ENCODE results near the gene PXDN. TPM values are rescaled to one million over a fixed set of nuclear protein-coding genes. Genes with fewer than 3 reads are reported as not detected.
"Not testable (repeated sequence)": the region's sequence is repeated elsewhere in the genome, so short reads cannot be mapped to it uniquely, and the experiment has no call there.

Gene PXDN
- total RNA-seq, 1 donor from 2014 or later, result 2.5 TPM

DNA sequence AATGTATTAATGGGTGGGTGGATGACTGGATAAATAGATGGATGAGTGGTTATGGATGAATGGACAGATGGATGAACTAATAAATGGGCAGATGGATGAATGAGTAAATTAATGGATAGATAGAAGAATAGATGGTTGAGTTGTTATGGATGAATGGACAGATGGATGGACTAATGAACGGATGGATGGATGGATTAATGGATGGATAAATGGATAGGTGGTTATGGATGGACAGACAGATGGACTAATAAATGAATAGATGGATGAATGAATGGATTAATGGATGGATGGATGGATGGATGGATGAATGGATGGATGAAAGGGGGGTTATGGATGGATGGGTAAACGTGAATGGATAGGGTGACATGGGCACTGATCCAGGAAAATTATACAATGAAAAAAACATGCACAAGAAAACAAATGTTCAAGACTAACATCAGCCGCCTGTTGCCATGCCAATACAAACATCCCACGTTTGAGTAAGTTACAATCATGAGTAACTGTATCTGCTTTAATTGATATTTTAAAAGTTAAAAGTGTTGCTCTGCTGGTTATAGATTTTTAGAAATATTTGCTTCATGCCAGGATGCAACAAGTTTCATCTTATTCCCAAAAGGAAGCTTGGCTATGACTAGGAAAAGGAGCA, 20.8 kb downstream of the PXDN start:
- intact Hi-C loops (cut with micrococcal nuclease), result no loop called here

DNA sequence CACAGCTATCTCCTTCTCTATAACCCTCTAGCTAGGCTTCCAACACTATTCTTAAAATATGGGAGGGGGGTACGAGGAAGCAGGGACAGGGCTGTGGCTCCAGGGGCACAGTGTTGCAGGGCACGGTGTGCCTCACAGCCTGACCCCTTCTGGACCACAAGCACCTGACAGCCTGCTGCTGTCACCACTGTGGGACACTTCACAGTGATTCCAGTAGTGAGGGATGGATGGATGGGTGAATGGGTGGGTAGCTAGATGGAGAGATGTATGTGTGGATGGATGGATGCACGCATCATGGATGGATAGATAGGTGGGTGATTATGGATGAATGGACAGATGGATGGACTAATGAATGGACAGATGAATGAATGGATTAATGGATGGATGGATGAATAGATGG, 21.6 kb downstream of the PXDN start:
- intact Hi-C loops (cut with micrococcal nuclease), result no loop called here

DNA sequence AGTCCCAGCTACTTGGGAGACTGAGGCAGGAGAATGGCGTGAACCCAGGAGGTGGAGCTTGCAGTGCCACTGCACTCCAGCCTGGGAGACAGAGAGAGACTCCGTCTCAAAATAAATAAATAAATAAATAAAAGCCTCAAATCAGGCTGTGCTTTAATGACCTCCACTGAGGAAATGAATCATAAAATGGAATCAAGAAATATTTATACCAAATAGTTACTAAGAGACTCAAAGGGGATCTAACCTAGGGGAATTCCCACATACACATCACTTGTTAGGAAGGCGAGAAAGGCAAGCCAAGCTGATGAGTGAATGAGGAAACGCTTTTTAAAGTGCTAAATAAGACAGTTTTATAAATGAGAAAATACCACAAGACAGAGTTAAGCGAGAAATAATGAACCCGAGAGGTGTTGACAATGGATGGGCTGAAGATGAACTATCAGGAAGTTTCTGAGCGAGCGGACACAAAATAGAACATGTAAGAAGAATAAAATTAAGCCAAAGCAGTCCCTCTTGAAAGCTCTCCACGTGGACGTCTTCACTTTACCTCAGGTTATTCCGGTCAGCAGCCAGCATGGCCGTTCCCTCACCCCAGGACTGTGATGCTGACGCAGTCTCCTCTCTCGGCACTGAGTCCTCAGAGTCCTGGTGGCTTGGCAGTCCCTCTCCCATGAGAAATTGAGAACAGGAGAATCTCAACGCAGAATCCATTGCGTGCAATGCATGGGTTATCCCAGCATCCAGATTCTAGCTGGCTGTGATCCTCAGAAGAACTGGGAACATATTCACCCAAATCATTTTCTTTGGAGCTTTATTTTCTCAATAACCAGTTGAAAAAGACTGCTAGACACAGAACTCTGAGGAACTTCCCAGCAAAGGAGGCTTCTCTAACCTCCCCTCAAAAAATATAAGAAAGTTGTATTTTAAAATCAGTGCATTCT, 22.3 kb downstream of the PXDN start:
- intact Hi-C loops (cut with micrococcal nuclease), result no loop called here

DNA sequence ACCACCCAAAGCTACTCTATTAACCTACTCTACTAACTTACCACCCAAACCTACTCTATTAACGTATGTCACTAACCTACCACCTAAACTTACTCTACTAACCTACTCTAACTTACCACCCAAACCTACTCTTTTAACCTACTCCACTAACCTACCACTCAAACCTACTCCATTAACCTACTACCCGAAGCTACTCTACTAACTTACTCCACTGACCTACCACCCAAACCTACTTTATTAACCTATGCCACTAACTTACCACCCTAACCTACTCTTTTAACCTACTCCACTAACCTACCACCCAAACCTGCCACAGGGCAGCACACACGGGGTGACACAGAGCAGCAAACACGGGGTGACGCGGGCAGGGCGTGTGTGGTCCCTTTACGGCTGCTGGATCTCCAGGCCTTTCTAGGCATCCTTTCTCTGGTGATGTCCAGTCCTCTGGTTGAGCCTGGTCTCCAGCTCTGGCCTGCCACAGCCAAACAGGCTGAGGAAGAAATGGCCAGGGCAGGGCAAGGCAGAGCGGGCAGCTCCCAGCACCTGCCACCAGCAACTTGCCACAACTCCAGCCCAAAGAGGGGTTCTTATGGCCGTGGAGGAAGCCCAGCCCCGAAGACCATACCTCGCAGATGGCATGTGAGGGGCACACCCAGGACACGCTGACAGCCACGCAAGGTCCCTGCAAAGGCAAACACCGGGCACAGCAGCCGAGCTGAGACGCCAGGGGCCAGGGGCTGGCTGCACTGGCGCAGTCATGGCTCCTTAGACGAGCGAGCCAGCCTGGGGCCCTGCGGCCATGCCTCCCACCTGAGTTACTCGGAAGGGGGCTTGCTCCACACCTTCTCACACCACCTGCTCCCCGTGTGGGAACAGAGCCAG, 25.7 kb downstream of the PXDN start:
- intact Hi-C loops (cut with micrococcal nuclease), result no loop called here

DNA sequence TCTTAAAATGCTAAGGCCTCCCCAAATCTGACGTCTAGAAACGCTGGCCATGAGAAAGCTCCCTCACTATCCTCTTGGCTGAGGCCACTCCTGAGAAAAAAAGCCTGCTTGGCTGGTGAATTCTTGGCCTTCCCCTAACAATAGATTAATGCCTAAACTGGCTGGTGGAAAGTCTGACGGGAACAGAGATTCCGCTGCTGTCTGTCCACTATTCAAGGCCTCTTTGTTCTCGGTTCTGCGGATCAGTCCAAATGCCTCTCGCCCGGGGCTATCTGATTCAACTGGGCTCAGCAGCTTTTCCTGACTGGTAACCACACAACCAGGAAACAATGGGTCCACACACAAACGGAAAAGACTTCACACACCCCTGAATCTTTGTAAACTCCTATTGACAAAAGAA, 27.2 kb downstream of the PXDN start:
- intact Hi-C loops (cut with micrococcal nuclease), result no loop called here

DNA sequence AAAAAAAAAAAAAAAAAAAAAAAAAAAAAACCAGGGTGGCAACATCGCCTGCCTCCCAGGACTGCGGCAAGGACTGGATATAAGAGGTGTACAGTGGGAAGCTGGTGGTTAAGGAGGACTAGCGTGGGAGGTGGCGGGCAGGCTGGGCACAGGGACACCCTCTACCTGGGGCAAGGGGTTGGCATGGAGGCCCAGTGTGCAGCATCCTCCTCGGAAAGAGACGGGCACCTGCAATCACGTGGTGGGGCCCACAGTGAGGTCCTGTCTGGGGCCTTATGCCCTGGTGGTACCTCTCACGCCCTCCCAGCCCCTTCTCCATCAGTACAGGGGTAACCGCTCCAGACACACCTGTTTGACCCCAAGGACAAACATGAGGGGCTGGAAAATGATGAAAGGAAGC, 27.9 kb downstream of the PXDN start:
- intact Hi-C loops (cut with micrococcal nuclease), result no loop called here

DNA sequence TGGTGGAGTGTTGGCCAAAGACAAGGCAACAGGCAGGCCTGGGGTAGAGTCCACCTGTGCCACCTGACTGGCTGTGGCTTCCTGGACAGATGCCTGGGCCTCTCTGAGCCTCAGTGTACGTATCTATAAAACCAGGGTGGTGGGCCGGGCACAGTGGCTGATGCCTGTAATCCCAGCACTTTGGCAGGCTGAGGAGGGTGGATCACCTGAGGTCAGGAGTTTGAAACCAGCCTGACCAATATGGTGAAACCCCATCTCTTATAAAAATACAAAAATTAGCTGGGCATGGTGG, 28.4 kb downstream of the PXDN start:
- intact Hi-C loops (cut with micrococcal nuclease), result not testable (repeated sequence)

DNA sequence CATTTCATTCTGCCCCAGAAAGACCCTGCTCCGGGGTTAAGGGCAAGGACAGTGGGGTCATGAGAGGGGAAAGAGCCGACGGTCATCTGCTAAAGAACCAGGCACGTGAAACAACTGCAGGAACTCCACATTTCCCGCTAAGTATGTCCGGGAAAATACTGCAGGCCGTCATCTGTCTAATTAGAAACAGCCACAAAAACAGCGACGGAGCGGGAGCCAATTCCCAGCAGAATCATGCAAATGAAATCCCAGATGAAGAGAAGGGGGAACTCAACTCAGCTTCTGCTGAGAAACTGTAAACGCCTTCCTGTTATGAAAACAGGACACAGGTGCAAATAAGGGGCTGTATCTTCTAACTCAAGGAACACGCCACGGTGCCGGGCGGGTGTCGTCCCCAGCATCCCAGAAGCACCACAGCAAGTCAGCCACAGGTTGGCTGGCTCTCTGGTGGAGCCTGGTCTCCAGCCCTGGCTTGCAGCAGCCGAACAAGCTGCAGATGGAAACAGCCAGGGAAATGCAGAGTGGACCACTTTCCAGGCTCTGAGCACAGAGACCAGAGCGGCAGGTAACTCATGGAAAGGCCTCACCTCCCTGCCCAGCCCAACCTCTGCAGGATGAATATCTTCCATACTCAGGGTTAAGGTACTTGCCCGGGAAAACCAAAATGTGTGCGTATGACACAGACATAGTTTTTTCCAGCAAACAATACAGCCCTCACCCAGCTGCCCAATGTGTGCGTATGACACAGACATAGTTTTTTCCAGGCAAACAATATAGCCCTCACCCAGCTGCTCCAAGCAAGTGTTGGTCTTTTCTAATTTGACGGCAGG, 28.9 kb downstream of the PXDN start:
- intact Hi-C loops (cut with micrococcal nuclease), result no loop called here

DNA sequence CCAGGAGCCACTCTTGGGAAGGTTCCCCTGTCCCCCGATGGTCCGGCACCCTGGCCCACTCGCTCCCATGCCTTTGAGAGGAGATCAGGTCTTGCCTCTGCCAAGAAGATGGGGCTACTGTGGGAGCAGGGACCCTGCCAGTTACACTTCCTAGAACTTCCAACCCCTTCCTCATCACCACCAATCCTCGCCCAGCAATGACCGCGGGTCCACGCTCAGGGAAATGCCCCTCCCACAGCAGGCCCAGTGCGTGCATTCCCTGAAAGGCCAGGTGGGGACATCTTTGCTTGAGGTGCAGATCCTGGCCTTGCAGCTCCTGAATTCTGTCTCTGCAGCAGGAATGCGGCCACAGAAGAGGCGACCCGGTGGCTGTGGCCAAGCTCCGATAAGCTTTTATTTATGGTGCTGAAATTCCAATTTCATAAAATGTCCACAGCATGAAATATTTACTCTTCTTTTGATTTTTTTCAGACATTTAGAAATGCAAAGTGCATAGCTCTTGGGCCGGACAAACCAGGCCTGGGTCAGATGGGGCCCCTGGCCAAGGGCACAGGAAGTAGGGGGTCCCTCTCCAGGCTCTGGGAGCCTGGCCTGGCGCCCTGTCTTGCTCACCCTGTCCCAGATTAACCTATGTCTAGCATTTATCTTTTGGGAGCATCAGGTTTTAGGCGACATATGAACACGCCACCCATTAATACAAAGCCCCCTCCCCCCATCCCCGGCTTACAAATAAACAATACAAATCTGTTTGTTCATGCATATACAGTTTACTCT, 29.8 kb downstream of the PXDN start:
- intact Hi-C loops (cut with micrococcal nuclease), result no loop called here

DNA sequence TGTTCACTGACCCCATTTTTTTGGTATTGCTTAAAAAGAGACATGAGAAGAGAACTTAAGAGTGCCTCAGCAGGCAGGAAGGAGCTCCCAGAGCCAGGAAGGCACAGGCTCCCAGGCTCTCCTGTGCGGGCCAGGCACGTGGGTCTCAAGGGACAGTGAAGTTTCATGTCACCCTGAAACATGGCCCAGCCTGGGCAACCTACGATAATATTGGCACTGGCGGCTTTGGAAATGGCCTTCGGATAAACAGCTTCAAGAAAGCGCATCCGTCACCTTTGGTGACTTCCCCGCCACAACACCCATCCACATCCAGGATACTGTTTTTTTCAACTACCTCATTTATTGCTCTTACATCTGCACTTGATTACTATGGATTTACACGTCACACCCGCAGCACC, 30.5 kb downstream of the PXDN start:
- intact Hi-C loops (cut with micrococcal nuclease), result no loop called here

DNA sequence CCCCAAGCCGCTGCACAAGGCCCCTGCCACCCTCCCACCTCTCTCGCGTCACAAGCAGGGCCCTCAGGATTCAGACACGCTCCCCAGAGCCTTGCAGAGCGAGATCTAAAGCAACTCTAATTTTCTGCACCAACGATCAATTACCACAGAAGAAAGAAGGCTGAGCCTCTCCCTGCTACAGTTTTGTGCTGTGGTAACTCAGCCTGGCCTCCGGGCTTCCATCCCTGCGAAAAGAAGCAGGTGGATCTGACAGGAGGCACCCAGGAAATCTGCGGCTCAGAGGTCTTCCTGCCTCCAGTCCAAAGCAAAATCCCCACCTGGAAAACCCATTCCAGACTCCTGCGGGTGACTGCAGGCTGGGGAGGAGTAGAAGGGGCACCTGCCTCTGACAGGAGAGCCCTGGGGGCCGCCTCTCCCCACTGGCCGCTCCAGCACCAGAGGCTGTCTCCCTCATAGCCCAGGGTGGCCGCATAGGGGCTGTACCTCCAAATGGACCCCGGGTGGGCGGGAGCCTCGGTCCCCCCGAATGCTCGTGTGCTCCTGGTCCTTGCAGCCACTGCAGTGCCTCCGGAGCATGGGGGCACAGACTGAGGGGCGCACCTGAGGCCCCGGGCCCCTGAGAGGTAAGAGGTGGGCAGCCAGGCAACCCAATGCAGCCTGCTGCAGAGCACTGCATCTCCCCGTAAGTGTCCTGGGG, 31.0 kb downstream of the PXDN start:
- intact Hi-C loops (cut with micrococcal nuclease), result no loop called here

DNA sequence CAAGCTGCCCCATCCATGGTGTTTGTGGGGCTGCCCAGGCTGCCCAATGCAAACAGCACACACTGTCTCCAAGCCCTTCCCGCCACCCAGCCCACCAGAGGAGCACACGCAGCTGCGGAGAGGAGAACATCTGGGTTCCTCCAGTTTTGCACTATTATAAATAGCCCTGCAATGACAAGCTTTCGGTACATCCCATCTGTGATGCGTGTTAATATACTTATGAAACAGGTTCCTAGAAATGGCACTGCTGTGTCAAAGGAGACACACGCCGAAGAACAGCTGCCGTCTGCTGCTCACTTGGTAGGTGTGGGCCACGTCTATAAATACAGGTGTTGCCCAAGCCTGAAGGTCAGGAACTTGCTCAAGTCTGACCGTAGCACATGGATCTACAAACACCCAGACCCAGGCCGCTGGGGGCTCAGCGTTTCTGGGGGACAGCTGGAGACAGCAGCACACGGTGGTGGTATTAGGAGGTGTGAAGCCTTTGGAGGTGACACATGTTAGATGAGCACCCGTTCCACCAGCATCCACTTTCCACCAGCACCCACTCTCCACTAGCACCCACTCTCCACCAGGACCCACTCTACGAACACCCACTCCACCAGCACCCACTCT, 34.3 kb downstream of the PXDN start:
- intact Hi-C loops (cut with micrococcal nuclease), result no loop called here

DNA sequence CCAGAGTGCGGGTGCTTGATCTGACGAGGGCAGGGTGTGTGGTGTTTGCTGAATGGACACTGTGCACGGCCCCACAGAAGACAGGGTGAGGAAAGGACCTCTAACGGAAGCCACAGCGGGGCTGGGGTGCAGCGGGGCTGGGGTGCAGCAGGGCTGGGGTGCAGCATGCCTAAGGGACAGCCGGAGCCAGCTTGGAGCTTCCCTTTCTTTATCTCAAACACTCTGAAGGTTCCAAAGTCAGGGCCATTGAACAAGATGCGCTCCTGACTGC, 35.0 kb downstream of the PXDN start:
- intact Hi-C loops (cut with micrococcal nuclease), result no loop called here

DNA sequence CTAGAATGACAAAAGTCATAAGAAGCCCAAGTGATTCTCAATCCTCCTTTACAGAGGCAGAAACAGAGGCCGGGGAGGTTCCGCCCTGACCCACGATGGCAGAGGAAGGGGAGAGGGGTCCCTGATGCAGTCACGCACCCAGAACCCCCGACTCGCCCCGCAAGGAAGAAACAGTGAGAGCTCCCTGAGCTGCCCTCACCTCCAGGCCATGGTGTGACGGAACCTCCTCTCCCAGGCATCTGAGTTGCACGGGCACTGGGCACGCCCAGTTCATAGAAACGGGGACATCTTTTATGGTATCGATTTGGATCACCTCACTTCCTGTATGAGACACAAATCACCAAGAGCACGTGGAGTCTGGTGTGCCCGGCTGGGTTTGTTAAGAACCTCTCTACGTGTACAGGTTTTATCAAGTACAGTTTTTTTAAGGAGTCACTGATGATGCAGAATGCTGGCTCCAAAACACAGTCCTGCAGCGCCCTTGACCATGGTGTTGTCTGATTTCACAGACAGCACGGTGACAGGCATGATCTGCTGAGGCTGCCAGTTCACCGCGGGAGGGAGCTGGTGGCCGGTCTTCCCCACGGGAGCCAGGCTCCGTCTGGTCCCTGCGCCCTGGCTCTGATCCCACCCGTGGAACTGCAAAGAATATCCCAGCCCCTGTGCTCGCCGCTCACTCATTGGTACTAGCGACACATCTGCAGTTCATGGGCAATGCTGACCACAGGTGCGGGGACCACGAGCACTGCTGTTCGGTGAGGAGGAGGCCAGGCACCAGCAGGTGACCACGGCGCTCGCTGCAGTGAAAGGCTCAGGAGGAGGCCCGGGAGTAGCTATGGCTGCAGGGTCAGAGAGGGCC, 35.6 kb downstream of the PXDN start:
- intact Hi-C loops (cut with micrococcal nuclease), result no loop called here

DNA sequence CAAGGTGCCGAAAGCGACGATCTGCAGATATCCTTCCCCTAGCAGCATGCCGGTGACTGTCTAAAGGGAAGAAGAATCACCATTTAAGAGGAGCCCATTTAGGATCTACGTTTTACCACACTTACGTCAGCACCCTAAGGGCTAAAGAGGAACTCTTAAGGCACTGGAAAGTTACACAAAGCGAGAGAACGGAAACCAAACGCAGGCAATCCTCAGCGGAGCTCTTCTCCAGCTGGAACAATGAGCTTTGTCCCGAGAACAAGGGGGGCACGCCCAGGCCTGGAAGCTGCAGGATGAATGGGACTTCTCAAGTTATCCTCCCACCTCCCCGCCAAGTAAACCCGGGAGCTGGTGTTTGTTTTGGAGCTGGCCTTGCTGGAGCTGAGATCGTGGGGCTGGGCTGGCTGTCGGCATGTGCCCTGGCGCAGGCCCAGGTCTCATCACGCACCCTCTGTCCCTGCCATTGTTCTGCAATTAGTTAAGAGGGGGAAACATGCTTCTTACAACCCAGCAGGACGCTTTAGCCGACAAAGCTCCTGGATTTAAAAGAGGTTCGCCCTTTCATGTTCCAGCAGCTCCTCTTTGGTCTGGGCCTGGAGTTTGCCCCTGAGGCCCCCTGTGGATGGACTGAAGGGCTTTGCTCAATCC, 36.4 kb downstream of the PXDN start:
- intact Hi-C loops (cut with micrococcal nuclease), result no loop called here

DNA sequence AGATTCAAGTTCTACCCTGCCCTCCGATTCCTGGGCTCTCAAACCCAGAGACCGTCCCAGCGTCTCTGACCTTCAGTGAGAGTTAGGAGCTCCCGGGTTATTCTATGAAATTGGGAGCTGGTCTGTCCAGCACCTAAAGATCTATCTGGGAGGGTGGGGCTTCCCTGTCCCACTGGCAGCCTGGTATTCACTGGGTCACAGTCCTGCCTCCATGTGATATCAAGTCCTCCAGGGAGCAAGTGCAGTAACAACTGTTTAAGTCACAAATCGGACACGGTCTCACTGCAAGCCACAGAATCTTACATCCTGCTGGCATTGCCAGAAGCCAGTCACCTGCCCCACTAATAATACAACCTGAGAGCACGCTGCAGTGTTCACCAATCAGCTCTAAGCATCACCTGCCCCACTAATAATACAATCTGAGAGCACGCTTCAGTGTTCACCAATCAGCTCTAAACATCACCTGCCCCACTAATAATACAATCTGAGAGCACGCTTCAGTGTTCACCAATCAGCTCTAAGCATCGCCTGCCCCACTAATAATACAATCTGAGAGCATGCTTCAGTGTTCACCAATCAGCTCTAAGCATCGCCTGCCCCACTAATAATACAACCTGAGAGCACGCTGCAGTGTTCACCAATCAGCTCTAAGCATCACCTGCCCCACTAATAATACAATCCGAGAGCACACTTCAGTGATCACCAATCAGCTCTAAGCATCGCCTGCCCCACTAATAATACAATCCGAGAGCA, 38.0 kb downstream of the PXDN start:
- intact Hi-C loops (cut with micrococcal nuclease), result not testable (repeated sequence)

DNA sequence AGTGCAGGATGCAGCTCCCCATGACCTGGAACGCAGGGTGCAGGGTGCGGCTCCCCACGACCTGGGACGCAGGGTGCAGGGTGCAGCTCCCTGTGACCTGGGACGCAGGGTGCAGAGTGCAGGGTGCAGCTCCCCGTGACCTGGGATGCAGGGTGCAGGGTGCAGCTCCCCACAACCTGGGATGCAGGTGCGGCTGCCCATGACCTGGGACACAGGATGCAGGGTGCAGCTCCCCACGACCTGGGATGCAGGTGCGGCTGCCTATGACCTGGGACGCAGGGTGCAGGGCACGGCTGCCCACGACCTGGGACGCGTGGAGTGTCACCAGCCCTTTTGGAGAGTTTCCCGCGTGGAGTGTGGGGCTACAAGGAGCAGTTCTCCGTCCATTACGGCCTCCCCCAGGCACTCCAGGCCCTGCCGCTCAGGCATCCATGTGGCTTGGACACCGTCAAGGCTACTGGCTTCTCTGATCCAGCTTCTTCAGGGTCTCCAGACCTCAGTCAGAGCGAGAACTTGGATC, 38.7 kb downstream of the PXDN start:
- intact Hi-C loops (cut with micrococcal nuclease), result no loop called here

All from T-helper 1 cell treated with Interleukin-12 subunit alpha and Interleukin-12 subunit beta and Interleukin-4 antibody, amounts not matched to agents 30 ng/mL and 1 ng/mL, for 36 hours (primary cell).